SH-SY5Y (cell line): ENCODE measurements around the gene EPB41.

ENCODE experiments used
- GATA2 ChIP-seq: IDR thresholded peaks from 2 replicates; pipeline ENCODE4 v1.6.1; 2011; ENCODE audit warnings: mild to moderate bottlenecking, low read depth, low read length
- GATA3 ChIP-seq: IDR thresholded peaks from 2 replicates; pipeline ENCODE4 v1.6.1; 2011; ENCODE audit warnings: low read depth, mild to moderate bottlenecking, low read length, moderate library complexity

- TF ChIP-seq GATA3: no peak
- TF ChIP-seq GATA2: no peak
Observed at GRCh38 chr1:28909198-28909597, 5.2 kb upstream of the EPB41 start.
